ENCODE results near the gene CDH15.

DNA sequence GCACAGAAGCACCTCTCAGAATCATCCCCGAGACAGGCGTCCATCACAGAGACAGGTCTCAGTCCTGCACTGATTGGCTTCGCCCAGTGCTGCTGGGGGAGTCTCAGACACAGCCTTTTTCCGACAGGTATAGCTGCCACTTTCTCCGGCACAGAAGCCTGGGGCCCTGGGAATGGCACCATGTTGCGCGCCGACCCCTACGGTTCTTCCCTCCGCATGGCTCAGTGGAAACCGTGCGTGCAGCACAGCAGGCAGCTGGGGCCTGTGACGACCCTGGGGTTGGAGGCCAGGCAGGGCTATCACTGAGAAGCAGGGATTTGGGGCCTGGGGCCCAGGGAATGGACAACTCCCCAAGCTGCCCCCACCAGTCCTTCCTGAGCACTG lies 29.7 kb upstream of the CDH15 start:
- TF ChIP-seq, protein P1, sequence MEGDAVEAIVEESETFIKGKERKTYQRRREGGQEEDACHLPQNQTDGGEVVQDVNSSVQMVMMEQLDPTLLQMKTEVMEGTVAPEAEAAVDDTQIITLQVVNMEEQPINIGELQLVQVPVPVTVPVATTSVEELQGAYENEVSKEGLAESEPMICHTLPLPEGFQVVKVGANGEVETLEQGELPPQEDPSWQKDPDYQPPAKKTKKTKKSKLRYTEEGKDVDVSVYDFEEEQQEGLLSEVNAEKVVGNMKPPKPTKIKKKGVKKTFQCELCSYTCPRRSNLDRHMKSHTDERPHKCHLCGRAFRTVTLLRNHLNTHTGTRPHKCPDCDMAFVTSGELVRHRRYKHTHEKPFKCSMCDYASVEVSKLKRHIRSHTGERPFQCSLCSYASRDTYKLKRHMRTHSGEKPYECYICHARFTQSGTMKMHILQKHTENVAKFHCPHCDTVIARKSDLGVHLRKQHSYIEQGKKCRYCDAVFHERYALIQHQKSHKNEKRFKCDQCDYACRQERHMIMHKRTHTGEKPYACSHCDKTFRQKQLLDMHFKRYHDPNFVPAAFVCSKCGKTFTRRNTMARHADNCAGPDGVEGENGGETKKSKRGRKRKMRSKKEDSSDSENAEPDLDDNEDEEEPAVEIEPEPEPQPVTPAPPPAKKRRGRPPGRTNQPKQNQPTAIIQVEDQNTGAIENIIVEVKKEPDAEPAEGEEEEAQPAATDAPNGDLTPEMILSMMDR (IDR thresholded peaks at IDR 0.05 in 2 of 3, conservative IDR thresholded peaks at IDR 0.05 in 1 of 3; ENCODE audit: insufficient read depth in 2 of 3, low read depth in 1 of 3, low read length in 3 of 3): no peak
- TF ChIP-seq EZH2 (IDR thresholded peaks at IDR 0.05; ENCODE audit: borderline replicate concordance, low read depth, low read length): no peak
- no peak for TF ChIP-seq PHF20 (IDR thresholded peaks at IDR 0.05; ENCODE audit: partially characterized antibody)
- no peak for TF ChIP-seq ASH1L (IDR thresholded peaks at IDR 0.05; ENCODE audit: borderline replicate concordance, low read depth, partially characterized antibody)
- no peak for TF ChIP-seq ZFP1 (CRISPR knock-in tag; IDR thresholded peaks at IDR 0.05)
- TF ChIP-seq NUFIP1 (IDR thresholded peaks at IDR 0.05; ENCODE audit: partially characterized antibody): no peak
- no peak for TF ChIP-seq FOXK1 (CRISPR knock-in tag; IDR thresholded peaks at IDR 0.05; ENCODE audit: borderline replicate concordance)
- TF ChIP-seq KLF10 (CRISPR knock-in tag; IDR thresholded peaks at IDR 0.05): no peak
- TF ChIP-seq SREBF2 (CRISPR knock-in tag; IDR thresholded peaks at IDR 0.05): no peak
- TF ChIP-seq ZFPM2 (CRISPR knock-in tag; IDR thresholded peaks at IDR 0.05): no peak

Data from K562 (cell line).